ENCODE results near the gene G2E3. TPM values are rescaled to one million over a fixed set of nuclear protein-coding genes. Genes with fewer than 3 reads are reported as not detected.
A peak's percentile ranks its signal among the peaks of the same experiment; 100 is the strongest.

G2E3 gene
- total and polyA plus RNA-seq, 4 experiments from 2014 or later: 9.7 to 32.0 (median 22.4) TPM

- no peaks in the 10 kb centered on the region for H3K36me3 ChIP-seq (ENCODE audit: insufficient read depth, low read length)
- Mint-ChIP-seq H3K4me3 (peak overlapping the region in 3 of 8 donors; percentile 0 to 73 (median 12)), H3K9me3 (no peaks in the 10 kb centered on the region), H3K27ac (peak overlapping the region in 3 of 7 donors; percentile 45 to 62 (median 58)), H3K4me1 (peaks cover 7 to 12% (median 10%) of the 10 kb centered on the region in 4 donors), H3K36me3 (no peaks in the 10 kb centered on the region), H3K27me3 (no peaks in the 10 kb centered on the region)
- intact Hi-C loops (cut with micrococcal nuclease): no loop called here
- H3K27ac ChIP-seq (ENCODE audit: low read depth, low read length): no peak overlapping the region
- H3K27me3 ChIP-seq (ENCODE audit: insufficient read depth, low read length): no peaks in the 10 kb centered on the region
- ChIA-PET CTCF (ENCODE audit: partially characterized antibody) (interaction anchor here (1.0 to 3.3 kb wide), 9 partner anchors 8 to 149 kb away, joined by 3 to 16 read pairs (median 5); no protein-coding TSS in a partner anchor), POLR2A (ENCODE audit: partially characterized antibody) (interaction anchor here (1.2 kb wide), 1 partner anchor 37 kb away, joined by 3 read pairs; the partner anchor contains the start of gene G2E3)
- no peak overlapping the region for H3K4me3 ChIP-seq (ENCODE audit: low read length in 2 of 2)
- peak in 4 of 5 donors; percentile 20 to 36 (median 32) for DNase-seq
- peaks cover 4% of the 10 kb centered on the region for H3K4me1 ChIP-seq (ENCODE audit: insufficient read depth, low read length)
- H3K9me3 ChIP-seq (ENCODE audit: control insufficient read depth in 1 of 2, low read length in 2 of 2): no peaks in the 10 kb centered on the region
Measured at GRCh38 chr14:30521899-30522736, 36.8 kb upstream of the G2E3 start.

DNA sequence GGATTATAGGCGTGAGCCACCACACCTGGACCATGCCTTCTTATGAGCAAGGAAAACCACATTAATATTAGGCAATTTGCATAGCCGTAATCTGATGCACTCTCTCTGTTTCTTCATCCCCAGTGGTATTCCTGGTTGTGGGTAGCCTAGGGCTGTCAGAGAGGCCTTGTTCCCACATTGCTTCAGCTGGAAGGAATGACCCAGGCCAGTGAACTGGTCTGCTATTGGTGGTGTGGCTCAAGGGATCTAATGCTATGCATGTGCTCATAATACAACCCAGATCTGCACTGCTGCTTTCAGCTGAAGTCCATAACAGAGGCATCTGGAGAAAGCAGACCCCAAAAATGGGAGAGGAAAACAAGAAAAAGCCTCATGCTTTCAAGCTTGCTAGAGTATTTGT lies 33.1 kb upstream of the G2E3 start:
- Histone ChIP-seq H3K27ac (ENCODE audit: low read depth, low read length) (no peak overlapping the region), H3K9me3 (ENCODE audit: control insufficient read depth in 1 of 2, low read length in 2 of 2) (no peaks in the 10 kb centered on the region), H3K4me1 (ENCODE audit: insufficient read depth, low read length) (peaks cover 4% of the 10 kb centered on the region), H3K4me3 (ENCODE audit: low read length in 2 of 2) (no peak overlapping the region), H3K36me3 (ENCODE audit: insufficient read depth, low read length) (no peaks in the 10 kb centered on the region), H3K27me3 (ENCODE audit: insufficient read depth, low read length) (no peaks in the 10 kb centered on the region)
- Mint-ChIP-seq H3K4me3 (no peak overlapping the region), H3K4me1 (peaks cover 7 to 12% (median 10%) of the 10 kb centered on the region in 4 donors), H3K27me3 (no peaks in the 10 kb centered on the region), H3K9me3 (no peaks in the 10 kb centered on the region), H3K27ac (no peak overlapping the region), H3K36me3 (no peaks in the 10 kb centered on the region)
- ChIA-PET CTCF (ENCODE audit: partially characterized antibody) (interaction anchor here (1.2 kb wide), 1 partner anchor 16 kb away, joined by 3 read pairs; no protein-coding TSS in a partner anchor), POLR2A (ENCODE audit: partially characterized antibody) (no interaction called here)
- no peak for DNase-seq
- intact Hi-C loops (cut with micrococcal nuclease): no loop called here

GRCh38 chr14:30527196-30527595 lies 31.8 kb upstream of the G2E3 start:
- Mint-ChIP-seq H3K27me3 (no peaks in the 10 kb centered on the region), H3K27ac (no peak overlapping the region), H3K9me3 (no peaks in the 10 kb centered on the region), H3K4me3 (no peak overlapping the region), H3K36me3 (no peaks in the 10 kb centered on the region), H3K4me1 (peaks cover 4 to 6% (median 5%) of the 10 kb centered on the region in 4 donors)
- no peak overlapping the region for H3K4me3 ChIP-seq (ENCODE audit: low read length in 2 of 2)
- intact Hi-C loops (cut with micrococcal nuclease): no loop called here
- ChIA-PET POLR2A (ENCODE audit: partially characterized antibody) (no interaction called here), CTCF (ENCODE audit: partially characterized antibody) (interaction anchor here (1.2 kb wide), 1 partner anchor 14 kb away, joined by 3 read pairs; no protein-coding TSS in a partner anchor)
- H3K9me3 ChIP-seq (ENCODE audit: control insufficient read depth in 1 of 2, low read length in 2 of 2): no peaks in the 10 kb centered on the region
- no peaks in the 10 kb centered on the region for H3K27me3 ChIP-seq (ENCODE audit: insufficient read depth, low read length)
- H3K27ac ChIP-seq (ENCODE audit: low read depth, low read length): no peak overlapping the region
- H3K36me3 ChIP-seq (ENCODE audit: insufficient read depth, low read length): no peaks in the 10 kb centered on the region
- DNase-seq: no peak
- peaks cover under 1% of the 10 kb centered on the region for H3K4me1 ChIP-seq (ENCODE audit: insufficient read depth, low read length)

GRCh38 chr14:30528119-30528518 lies 30.8 kb upstream of the G2E3 start:
- H3K36me3 Mint-ChIP-seq: no peaks in the 10 kb centered on the region
- no peaks in the 10 kb centered on the region for H3K27me3 ChIP-seq (ENCODE audit: insufficient read depth, low read length)
- no peaks in the 10 kb centered on the region for H3K9me3 Mint-ChIP-seq
- no peaks in the 10 kb centered on the region for H3K9me3 ChIP-seq (ENCODE audit: control insufficient read depth in 1 of 2, low read length in 2 of 2)
- no peaks in the 10 kb centered on the region for H3K36me3 ChIP-seq (ENCODE audit: insufficient read depth, low read length)
- H3K4me3 ChIP-seq (ENCODE audit: low read length in 2 of 2): no peak overlapping the region
- H3K4me3 Mint-ChIP-seq: no peak overlapping the region
- intact Hi-C loops (cut with micrococcal nuclease): no loop called here
- POLR2A ChIA-PET (ENCODE audit: partially characterized antibody): no interaction called here
- no peak overlapping the region for H3K27ac ChIP-seq (ENCODE audit: low read depth, low read length)
- H3K27ac Mint-ChIP-seq: no peak overlapping the region
- no peaks in the 10 kb centered on the region for H3K27me3 Mint-ChIP-seq
- CTCF ChIA-PET (ENCODE audit: partially characterized antibody): no interaction called here
- no peaks in the 10 kb centered on the region for H3K4me1 ChIP-seq (ENCODE audit: insufficient read depth, low read length)
- no peak for DNase-seq
- no peaks in the 10 kb centered on the region for H3K4me1 Mint-ChIP-seq

GRCh38 chr14:30528778-30529642 lies 29.9 kb upstream of the G2E3 start:
- H3K4me3 Mint-ChIP-seq: no peak overlapping the region
- no peaks in the 10 kb centered on the region for H3K9me3 ChIP-seq (ENCODE audit: control insufficient read depth in 1 of 2, low read length in 2 of 2)
- POLR2A ChIA-PET (ENCODE audit: partially characterized antibody): no interaction called here
- H3K36me3 ChIP-seq (ENCODE audit: insufficient read depth, low read length): no peaks in the 10 kb centered on the region
- no peaks in the 10 kb centered on the region for H3K27me3 Mint-ChIP-seq
- H3K4me1 Mint-ChIP-seq: no peaks in the 10 kb centered on the region
- no peak for DNase-seq
- H3K27ac ChIP-seq (ENCODE audit: low read depth, low read length): no peak overlapping the region
- H3K27me3 ChIP-seq (ENCODE audit: insufficient read depth, low read length): no peaks in the 10 kb centered on the region
- H3K27ac Mint-ChIP-seq: no peak overlapping the region
- H3K4me1 ChIP-seq (ENCODE audit: insufficient read depth, low read length): no peaks in the 10 kb centered on the region
- no peaks in the 10 kb centered on the region for H3K36me3 Mint-ChIP-seq
- no peak overlapping the region for H3K4me3 ChIP-seq (ENCODE audit: low read length in 2 of 2)
- intact Hi-C loops (cut with micrococcal nuclease): no loop called here
- no peaks in the 10 kb centered on the region for H3K9me3 Mint-ChIP-seq
- CTCF ChIA-PET (ENCODE audit: partially characterized antibody): interaction anchor here (1.5 kb wide), 1 partner anchor 12 kb away, joined by 3 read pairs; no protein-coding TSS in a partner anchor

DNA sequence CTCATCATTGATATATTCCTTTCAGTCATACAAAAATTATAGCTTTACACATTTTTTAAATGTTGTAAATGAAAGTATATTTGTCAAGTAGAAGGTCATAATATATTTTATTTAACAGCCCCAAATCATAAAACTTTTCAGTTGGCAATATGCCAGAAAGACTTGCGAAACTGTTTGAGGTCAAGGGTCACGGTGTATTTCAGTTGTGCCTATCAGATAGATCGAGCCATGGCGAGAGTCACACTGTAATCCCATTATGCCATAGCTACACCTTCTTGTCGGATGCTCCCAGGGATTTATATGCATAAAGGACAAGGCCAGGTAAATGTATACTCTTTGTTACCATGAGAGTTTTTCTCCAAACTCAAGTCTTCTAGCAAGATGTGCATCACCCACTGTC lies 26.7 kb upstream of the G2E3 start:
- Mint-ChIP-seq H3K27ac (no peak overlapping the region), H3K9me3 (no peaks in the 10 kb centered on the region), H3K4me1 (no peaks in the 10 kb centered on the region), H3K36me3 (no peaks in the 10 kb centered on the region), H3K4me3 (no peak overlapping the region), H3K27me3 (peaks cover 4% of the 10 kb centered on the region in 2 donors)
- no peaks in the 10 kb centered on the region for H3K36me3 ChIP-seq (ENCODE audit: insufficient read depth, low read length)
- ChIA-PET CTCF (ENCODE audit: partially characterized antibody) (interaction anchor here (1.6 kb wide), 1 partner anchor 10 kb away, joined by 4 read pairs; no protein-coding TSS in a partner anchor), POLR2A (ENCODE audit: partially characterized antibody) (no interaction called here)
- H3K4me3 ChIP-seq (ENCODE audit: low read length in 2 of 2): no peak overlapping the region
- no peaks in the 10 kb centered on the region for H3K4me1 ChIP-seq (ENCODE audit: insufficient read depth, low read length)
- no peak overlapping the region for H3K27ac ChIP-seq (ENCODE audit: low read depth, low read length)
- DNase-seq: no peak
- no peaks in the 10 kb centered on the region for H3K9me3 ChIP-seq (ENCODE audit: control insufficient read depth in 1 of 2, low read length in 2 of 2)
- H3K27me3 ChIP-seq (ENCODE audit: insufficient read depth, low read length): no peaks in the 10 kb centered on the region
- intact Hi-C loops (cut with micrococcal nuclease): no loop called here

GRCh38 chr14:30533126-30533525 lies 25.8 kb upstream of the G2E3 start:
- H3K27ac Mint-ChIP-seq: no peak overlapping the region
- DNase-seq: no peak
- Histone ChIP-seq H3K27me3 (ENCODE audit: insufficient read depth, low read length) (no peaks in the 10 kb centered on the region), H3K4me1 (ENCODE audit: insufficient read depth, low read length) (no peaks in the 10 kb centered on the region), H3K9me3 (ENCODE audit: control insufficient read depth in 1 of 2, low read length in 2 of 2) (no peaks in the 10 kb centered on the region), H3K4me3 (ENCODE audit: low read length in 2 of 2) (no peak overlapping the region), H3K27ac (ENCODE audit: low read depth, low read length) (no peak overlapping the region), H3K36me3 (ENCODE audit: insufficient read depth, low read length) (no peaks in the 10 kb centered on the region)
- peaks cover 4% of the 10 kb centered on the region in 2 donors for H3K27me3 Mint-ChIP-seq
- intact Hi-C loops (cut with micrococcal nuclease): no loop called here
- no peaks in the 10 kb centered on the region for H3K4me1 Mint-ChIP-seq
- no peaks in the 10 kb centered on the region for H3K36me3 Mint-ChIP-seq
- ChIA-PET POLR2A (ENCODE audit: partially characterized antibody) (interaction anchor here (0.5 kb wide), 1 partner anchor 84 kb away, joined by 3 read pairs; no protein-coding TSS in a partner anchor), CTCF (ENCODE audit: partially characterized antibody) (interaction anchor here (1.6 kb wide), 2 partner anchors 11 to 14 kb away, joined by 4 read pairs; no protein-coding TSS in a partner anchor)
- no peaks in the 10 kb centered on the region for H3K9me3 Mint-ChIP-seq
- H3K4me3 Mint-ChIP-seq: no peak overlapping the region

All from CD4-positive, alpha-beta memory T cell (primary cell).